Measurements from ENCODE around the gene CDA.

CDA gene

DNA sequence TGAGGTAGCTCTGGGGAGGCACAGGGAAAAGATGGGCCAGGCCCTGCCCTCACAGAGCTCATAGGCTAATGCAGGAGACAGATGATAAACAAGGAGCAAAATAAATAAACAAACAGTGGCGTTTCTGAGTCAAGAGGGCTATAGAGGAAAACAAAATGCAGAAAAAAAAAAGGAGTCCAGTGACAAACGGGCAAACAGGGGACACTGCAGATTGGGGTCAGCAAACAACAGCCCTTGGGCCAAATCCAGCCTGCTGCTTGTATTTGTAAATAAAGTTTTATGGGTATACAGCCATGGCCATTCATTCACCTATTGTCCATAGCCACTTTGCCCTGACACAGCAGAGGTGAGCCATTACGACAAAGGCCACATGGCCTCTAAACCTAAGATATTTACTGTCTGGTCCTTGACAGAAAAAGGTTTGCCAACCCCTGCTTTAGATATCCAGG is 25.3 kb downstream of the CDA start:
- in situ Hi-C loops (cut with MboI; ENCODE audit: low sequenced_read_pairs): no loop called here

DNA sequence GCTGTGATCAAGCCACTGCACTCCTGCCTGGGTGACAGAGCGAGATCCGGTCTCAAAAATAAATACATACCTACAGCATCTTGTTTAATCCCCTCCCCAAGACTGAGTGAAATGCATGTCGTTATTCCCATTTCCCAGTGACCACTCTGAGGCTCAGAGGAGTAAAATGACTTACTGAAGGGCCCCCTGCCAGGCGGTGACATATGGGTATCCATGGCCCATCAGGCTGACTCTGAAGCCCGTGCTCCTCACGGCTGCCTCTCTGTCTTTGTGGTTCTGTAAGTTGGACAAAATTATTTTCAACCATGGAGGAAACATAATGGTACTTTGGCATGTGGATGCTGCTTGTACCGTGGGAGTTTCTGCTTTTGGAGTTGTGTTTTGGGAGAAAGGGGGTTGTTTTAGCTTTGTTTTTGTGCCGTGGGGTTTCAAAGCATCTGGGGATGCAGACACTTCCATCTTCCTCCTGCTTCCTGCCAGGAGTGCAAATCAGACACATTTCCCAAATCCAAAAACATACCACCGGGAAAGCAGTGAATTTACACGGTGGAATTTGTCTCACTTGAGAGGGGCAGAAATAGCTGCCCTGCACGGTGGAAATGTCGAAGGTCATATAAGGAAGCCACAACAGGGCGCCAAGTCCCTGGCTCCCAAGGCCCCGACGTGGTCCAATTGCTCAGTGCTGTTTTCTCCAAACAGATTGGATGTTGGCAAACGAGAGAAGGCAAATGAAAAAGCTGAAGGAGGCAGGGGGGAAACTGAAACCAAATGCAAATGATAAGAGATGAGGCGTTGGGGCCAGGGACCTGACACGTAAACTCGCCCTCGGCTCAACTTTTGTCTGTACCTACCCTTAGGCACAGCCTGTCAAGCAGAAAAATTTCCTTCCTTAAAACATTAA is 27.3 kb downstream of the CDA start:
- in situ Hi-C loops (cut with MboI; ENCODE audit: low sequenced_read_pairs): no loop called here

DNA sequence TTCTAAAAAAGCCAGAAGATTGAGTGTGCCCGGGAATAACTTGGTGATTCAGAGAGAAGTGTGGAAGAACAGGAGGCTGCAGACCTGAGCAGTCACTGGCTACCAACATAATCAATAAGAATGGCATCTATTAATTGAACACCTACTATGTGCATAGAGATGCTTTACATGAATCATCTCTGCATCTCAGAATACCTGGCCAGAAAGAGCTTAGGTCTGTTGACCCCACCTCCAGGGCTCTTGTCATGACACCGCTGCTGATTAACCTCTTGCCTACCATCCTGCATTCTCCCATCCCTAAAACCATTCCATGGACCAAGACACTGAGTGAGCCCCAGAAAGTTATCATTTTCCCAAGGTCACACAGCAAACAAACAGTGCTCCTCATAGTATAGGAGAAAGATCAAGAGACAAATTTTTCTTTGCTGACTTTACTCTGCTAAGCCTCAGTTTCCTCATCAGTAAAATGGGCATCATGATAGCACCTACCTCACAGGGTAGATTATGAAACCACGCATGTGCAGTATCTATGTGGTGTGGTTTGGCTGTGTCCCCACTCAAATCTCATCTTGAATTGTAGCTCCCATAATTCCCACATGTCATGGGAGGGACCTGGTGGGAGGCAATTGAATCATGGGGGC is 28.1 kb downstream of the CDA start:
- in situ Hi-C loops (cut with MboI; ENCODE audit: low sequenced_read_pairs): no loop called here

DNA sequence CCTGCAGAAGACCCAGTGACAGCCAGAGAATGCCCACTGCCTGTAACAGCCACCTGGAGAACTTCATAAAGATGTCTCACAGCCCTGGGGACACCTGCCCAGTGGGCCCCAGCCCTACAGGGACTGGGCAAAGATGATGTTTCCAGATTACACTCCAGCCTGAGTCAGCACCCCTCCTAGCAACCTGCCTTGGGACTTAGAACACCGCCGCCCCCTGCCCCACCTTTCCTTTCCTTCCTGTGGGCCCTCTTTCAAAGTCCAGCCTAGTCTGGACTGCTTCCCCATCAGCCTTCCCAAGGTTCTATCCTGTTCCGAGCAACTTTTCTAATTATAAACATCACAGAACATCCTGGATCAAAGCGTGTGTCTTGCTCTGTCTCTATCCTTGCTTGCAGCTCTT is 29.7 kb downstream of the CDA start:
- in situ Hi-C loops (cut with MboI; ENCODE audit: low sequenced_read_pairs): no loop called here

DNA sequence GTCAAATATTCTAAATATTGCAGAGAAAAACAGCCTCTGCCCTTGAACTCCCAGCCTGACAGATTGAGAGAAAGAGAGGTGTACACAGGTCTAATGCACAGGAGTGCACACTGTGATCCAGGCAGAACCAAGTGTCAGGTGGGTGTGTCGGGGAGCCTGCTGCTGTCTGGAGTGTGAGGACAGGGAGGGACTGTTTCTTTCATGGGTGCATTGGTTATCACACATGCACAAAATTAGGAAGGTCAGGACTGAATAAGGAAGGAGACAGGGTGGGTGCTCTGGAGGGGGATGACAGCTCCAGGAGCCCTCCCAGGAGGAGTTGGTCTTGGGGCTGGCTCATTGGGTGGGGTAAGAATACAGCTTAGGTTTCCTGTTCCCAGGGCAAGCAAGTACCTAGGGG is 31.1 kb downstream of the CDA start:
- in situ Hi-C loops (cut with MboI; ENCODE audit: low sequenced_read_pairs): no loop called here

DNA sequence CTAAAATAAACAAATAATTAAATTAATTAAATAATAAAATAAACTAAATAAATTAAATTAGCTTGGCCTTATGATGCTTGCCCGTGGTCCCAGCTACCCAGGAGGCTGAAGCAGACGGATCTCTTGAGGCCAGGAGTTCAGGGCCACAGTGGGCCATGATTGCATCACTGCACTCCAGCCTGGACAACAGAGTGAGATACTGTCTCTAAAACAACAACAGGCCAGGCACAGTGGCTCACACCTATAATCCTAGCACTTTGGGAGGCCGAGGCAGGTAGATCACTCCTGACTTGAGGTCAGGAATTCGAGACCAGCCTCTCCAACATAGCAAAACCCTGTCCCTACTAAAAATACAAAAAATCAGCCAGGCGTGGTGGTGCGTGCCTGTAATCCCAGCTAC is 32.1 kb downstream of the CDA start:
- in situ Hi-C loops (cut with MboI; ENCODE audit: low sequenced_read_pairs): no loop called here

DNA sequence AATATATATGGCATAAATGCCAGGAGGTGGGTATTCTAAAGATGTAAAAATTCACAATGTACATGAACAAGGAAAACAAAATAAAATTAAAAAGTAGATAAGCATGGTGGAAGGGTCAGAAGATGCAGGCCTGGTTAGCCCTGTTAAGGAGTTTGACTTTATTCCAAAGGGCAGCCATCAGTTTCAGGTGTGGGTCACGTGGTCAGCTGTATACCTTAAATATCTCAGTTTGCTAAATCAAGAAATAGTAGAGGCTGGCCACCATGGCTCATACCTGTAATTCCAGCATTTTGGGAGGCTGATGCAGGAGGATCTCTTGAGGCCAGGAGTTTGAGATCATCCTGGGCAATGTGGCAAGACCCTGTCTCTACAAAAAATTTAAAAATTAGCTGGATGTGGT is 35.8 kb downstream of the CDA start:
- in situ Hi-C loops (cut with MboI; ENCODE audit: low sequenced_read_pairs): loop anchor here (25.0 kb wide), 1 partner anchor 87 kb away; no protein-coding TSS in a partner anchor

DNA sequence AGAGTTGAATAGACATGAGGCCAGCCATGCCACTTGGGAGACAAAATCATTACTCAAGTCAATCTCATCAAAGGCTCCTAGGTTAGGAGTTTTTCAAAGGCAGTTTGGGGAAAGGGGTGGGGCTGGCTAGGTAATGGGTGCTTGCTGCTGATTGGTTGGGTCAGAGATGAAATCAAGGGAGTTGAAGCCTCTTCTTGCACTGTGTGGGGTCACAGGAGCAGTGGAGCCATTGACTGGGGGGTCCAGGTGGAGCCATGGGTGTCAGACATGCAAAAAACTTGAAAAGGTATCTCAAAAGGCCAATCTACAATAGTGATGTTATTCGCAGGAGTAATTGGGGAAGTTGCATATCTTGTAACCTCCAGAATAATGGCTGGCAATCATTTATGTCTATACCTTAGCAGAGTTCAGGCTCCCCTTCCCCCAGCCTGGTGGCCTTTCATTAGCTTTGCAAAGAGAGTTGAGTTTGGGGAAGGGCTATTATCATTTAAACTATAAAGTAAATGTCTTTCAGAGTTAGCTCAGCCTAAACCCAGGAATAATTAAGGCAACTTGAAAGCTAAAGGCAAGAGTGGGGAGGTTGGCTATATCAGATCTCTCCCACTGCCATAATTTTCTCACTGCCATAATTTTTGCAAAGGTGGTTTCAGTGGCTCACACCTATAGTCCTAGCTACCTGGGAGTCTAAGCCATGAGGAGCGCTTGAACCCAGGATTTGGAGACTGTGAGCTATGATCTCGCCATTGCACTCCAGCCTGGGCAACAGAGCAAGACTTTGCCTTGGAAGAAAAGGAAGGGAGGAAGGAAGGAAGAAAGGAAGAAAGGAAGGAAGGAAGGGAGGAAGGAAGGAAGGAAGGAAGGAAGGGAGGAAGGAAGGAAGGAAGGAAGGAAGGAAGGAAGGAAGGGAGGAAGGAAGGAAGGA is 36.5 kb downstream of the CDA start:
- in situ Hi-C loops (cut with MboI; ENCODE audit: low sequenced_read_pairs): loop anchor here (25.0 kb wide), 1 partner anchor 88 kb away; no protein-coding TSS in a partner anchor

DNA sequence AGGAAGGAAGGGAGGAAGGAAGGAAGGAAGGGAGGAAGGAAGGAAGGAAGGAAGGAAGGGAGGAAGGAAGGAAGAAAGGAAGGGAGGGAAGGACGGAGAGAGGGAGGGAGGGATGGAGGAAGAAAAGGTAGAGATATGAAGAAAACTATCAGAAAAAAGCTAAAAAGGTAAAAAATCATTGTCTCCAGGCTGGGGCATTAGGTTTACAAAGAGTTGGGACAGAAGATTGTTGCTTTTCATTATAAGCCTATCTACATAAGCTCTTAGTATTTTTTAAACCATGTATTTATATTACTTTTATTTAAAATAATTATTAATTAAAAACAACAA is 37.2 kb downstream of the CDA start:
- in situ Hi-C loops (cut with MboI; ENCODE audit: low sequenced_read_pairs): loop anchor here (25.0 kb wide), 1 partner anchor 89 kb away; no protein-coding TSS in a partner anchor

DNA sequence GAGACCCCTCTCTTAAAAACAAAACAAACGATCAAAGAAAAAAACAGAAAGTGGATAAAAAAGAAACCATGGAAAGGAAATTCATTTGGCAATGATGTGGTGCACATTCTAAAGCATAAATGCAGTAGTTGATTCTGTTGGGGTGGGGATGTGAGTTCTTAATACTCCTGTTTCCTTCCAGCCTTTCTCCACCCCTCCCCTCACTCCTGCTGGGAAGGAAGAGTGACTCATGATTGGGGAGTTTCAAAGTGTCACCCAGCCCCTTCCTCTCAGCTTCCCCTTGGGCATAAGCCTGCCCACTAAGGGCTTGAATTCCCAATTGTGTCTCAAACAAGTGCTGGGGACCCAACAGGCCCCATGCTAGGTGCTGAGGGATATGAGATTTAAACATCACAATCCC is 37.6 kb downstream of the CDA start:
- in situ Hi-C loops (cut with MboI; ENCODE audit: low sequenced_read_pairs): loop anchor here (25.0 kb wide), 1 partner anchor 89 kb away; no protein-coding TSS in a partner anchor

DNA sequence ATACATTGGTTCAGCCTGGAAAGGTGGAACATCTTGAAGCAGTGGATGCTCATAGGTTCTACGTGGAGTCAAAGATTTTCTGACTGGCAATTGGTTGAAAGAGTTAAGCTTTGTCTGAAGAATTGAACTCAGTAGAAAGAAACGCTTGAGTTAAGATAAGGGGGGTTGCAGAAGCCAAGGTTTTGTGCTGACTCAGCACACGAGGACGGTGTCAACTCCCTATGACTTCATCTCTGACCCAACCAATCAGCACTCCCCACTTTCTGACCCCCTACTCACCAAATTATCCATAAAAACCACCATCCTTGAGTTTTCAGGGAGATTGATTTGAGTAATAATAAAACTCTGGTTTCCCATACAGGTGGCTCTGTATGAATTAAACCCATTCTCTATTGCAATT is 41.8 kb downstream of the CDA start:
- in situ Hi-C loops (cut with MboI; ENCODE audit: low sequenced_read_pairs): loop anchor here (25.0 kb wide), 1 partner anchor 93 kb away; no protein-coding TSS in a partner anchor

DNA sequence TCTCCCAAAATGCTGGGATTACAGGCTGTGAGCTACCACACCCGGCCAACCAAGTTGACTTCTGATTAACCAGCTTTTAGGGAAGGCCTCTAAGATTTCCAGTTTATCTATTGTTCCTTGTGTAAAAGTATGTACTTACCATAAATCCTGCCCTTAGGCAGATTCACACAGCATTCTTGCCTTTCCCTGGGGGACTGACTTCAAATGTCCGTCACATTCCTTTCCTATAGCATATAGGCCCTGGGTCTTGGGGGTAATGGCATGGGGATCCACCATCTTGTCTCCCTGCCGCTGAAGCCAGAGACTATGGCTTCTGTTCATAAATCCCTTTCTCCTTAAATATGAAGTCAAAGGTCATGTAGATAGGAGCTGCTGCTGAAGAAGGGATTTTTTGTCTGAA is 43.5 kb downstream of the CDA start:
- in situ Hi-C loops (cut with MboI; ENCODE audit: low sequenced_read_pairs): loop anchor here (25.0 kb wide), 1 partner anchor 95 kb away; no protein-coding TSS in a partner anchor

DNA sequence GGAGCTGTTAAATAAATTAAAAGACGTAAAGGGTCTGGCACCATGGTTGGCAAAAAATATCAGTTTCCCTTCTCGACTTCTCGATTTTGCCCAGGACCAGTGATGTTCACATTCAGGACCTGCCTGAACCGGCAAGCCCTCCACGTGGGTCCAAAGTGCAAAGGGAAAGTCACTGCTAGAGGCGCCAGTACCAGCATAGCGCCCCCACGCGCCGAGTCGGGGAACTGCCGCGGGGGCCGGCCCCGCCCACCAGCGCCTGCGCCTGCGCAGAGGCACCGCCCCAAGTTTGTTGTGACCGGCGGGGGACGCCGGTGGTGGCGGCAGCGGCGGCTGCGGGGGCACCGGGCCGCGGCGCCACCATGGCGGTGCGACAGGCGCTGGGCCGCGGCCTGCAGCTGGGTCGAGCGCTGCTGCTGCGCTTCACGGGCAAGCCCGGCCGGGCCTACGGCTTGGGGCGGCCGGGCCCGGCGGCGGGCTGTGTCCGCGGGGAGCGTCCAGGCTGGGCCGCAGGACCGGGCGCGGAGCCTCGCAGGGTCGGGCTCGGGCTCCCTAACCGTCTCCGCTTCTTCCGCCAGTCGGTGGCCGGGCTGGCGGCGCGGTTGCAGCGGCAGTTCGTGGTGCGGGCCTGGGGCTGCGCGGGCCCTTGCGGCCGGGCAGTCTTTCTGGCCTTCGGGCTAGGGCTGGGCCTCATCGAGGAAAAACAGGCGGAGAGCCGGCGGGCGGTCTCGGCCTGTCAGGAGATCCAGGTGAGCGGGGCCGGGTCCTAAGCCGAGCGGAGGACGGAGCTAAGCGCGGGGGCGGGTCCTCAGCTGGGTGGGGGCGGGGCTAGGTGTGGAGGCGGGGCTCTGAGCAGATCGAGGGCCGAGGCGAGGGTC is 44.5 kb downstream of the CDA start, which contains the start of gene PINK1:
TSS of gene PINK1 (plus strand) at position 269 of the 875 bp plus-strand sequence. CDS start at position 360, 91 bp downstream.
- in situ Hi-C loops (cut with MboI; ENCODE audit: low sequenced_read_pairs): loop anchor here (25.0 kb wide), 1 partner anchor 96 kb away; no protein-coding TSS in a partner anchor

DNA sequence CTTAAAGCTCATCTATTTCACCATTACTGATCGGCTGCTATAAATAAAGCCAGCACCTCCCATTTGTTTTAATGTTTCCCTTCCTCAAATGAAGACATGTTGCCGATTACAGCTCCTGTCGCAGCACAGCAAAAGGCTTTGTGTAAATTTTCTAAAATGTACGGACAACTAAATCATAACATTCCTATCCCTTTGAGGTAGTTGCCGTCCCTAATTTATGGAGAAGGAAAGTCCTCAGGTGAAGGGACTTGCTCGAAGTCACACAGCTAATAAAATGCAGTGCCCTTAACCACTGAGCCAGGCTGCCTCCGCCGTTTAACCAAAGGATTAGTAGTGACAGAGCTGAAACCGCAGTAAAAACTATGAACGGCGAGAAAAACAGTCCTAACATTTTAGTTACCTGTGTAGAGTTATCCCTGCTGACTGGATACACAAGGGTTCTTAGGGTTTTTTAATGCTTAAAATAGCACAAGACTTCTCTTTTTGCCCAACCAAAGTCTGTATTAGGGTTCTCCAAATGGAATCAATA is 45.2 kb downstream of the CDA start:
- in situ Hi-C loops (cut with MboI; ENCODE audit: low sequenced_read_pairs): loop anchor here (25.0 kb wide), 1 partner anchor 97 kb away; no protein-coding TSS in a partner anchor

DNA sequence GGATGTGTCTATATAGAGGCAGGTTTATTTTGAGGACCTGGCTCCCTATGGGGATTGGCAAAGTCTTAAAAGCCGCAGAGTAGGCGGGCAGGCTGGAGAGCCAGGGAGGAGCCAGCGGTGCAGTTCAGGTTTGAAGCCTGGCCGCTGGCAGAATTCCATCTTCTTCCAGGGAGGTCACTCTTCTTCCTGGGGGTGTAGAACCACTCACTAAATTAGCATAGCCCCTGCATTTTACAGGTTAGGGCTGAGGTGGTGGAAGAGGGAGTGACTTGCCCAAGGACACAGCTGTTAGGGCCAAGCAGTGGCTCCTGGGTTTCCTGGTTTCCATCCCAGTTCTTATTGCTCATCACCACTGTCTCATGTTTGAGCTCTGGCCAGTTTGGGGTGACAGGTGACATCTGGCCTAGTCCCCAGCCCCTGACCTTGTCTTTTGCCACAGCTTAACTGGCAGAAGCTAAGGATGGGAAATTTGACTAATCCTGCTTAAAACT is 45.7 kb downstream of the CDA start:
- in situ Hi-C loops (cut with MboI; ENCODE audit: low sequenced_read_pairs): loop anchor here (25.0 kb wide), 1 partner anchor 97 kb away; no protein-coding TSS in a partner anchor

DNA sequence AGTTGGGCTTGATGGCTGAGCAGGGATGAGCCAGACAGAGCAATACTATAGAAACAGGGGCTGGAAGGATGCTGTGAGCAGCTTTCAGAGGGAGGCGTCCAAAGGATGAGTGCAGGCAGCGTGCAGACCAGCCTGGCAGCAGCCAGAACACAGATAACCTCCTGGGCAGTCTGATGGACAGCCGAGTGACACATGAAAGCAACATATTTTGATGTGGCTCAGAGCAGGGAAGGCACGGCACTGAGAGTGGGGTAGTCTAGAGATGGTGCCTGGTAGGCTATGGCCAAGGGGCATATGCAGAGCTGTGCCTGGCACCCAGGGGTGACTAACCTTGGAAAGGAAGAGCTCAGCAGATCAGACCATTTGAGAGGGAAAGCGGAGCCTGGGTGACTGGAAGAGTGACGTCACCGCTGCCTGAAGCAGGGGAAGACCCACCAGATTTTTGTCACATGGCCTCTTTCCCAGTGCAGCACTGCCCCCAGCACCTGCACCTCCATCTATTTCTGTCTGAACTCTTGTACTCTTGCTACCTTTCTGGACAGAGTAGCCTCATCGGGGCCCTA is 48.0 kb downstream of the CDA start:
- in situ Hi-C loops (cut with MboI; ENCODE audit: low sequenced_read_pairs): loop anchor here (25.0 kb wide), 1 partner anchor 100 kb away; no protein-coding TSS in a partner anchor

DNA sequence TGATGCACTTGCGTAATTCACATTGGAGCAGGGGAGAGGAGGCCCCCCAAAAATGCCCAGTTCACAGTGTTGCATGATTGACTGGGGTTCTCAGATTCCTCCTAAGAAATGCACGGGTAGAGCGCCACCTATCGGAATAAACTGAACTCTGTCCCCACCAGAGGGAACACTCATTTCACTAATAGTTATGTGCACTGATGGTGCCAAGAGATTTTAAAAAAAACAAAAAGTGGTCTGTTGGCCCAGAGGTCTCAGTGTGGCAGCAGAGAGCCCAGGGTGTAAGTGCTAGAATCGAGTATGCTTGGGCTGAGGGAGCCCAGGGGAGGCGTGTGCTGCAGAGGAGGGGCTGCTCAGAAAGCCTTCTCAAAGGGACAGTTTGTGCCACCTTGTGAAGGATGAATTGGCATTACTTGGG is 51.3 kb downstream of the CDA start:
- in situ Hi-C loops (cut with MboI; ENCODE audit: low sequenced_read_pairs): loop anchor here (25.0 kb wide), 1 partner anchor 103 kb away; no protein-coding TSS in a partner anchor

DNA sequence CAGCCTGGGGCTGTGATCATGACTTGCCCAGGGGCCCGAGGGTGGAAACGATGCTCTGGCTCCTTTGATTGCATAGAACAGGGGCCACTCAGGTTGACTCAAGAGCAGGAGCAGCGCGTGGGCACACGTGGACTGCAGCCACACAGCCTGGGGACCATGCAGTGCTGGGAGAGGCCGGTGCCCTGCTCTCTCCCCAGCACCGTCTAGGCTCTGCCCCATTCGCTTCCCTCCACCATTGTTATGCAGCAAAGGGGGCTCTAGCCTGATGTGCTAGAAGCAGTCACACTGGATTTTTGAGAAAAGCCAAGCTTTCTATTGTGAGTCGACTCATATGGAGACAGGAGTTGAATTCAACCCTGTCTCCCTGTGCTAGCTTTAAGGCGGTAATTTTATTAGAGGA is 53.1 kb downstream of the CDA start:
- in situ Hi-C loops (cut with MboI; ENCODE audit: low sequenced_read_pairs): loop anchor here (25.0 kb wide), 1 partner anchor 105 kb away; no protein-coding TSS in a partner anchor

All from hTERT RPE-1 (cell line).